HEK293T (cell line): ENCODE measurements around the gene EED.

Experiments used
- FOXM1 ChIP-seq: fragments of 450-650 bp; IDR thresholded peaks from 2 replicates; pipeline ENCODE4 v1.6.1; 2017; ENCODE audit warnings: mild to moderate bottlenecking, borderline replicate concordance
- SP1 ChIP-seq: fragments of 450-650 bp; IDR thresholded peaks from 2 replicates; pipeline ENCODE4 v1.6.1; 2017

DNA sequence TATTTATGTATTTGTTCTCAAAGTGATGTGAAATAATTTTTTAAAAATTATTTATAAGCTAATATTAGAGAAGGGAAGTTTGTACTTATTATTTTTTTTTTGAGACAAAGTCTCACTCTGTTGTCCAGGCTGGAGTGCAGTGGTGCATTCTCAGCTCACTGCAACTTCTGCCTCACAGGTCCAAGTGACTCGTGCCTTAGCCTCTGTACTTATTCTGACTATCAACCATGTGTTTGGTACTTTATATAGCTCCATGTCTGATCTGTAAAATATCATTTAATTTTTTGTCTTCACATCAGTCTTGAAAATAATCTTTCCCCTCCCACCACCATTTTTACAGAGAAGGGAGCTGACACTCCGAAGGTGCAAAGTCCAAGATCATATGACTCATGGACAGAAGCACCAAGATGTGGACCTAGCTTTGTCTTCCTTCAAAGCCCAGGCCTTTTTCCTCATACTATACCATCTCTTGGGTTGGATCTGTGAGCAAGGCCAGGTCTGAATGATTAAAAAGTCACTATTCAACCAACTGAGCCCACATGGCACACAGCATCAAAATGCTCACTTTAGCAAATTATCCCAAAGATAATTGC is 32.4 kb upstream of the EED start:
- TF ChIP-seq SP1 (no peak), FOXM1 (no peak)
